Measurements from ENCODE around the gene C12orf43. TPM values are rescaled to one million over a fixed set of nuclear protein-coding genes. Genes with fewer than 3 reads are reported as not detected.

The C12orf43 gene
- total RNA-seq, 1 experiment from 2014 or later, result 11.3 TPM

DNA sequence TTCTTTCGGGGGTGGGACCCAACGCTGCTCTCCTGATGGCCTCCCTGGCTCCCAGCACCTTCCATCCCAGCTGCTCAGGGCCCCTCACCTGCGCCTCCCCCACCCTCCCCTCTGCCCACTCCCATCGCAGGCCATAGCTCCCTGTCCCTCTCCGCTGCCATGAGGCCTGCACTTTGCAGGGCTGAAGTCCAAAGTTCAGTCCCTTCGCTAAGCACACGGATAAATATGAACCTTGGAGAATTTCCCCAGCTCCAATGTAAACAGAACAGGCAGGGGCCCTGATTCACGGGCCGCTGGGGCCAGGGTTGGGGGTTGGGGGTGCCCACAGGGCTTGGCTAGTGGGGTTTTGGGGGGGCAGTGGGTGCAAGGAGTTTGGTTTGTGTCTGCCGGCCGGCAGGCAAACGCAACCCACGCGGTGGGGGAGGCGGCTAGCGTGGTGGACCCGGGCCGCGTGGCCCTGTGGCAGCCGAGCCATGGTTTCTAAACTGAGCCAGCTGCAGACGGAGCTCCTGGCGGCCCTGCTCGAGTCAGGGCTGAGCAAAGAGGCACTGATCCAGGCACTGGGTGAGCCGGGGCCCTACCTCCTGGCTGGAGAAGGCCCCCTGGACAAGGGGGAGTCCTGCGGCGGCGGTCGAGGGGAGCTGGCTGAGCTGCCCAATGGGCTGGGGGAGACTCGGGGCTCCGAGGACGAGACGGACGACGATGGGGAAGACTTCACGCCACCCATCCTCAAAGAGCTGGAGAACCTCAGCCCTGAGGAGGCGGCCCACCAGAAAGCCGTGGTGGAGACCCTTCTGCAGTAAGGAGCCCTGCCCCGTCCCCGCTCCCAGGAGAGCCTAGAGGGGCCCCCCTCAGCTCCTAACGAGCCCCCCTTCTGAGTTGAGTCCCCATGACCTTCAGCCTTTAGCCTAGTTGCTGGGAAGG is 37.7 kb downstream of the C12orf43 start, which contains the start of gene HNF1A:
Gene HNF1A, plus strand, starts transcription at position 248 of the 924 bp plus-strand sequence. Its CDS starts 226 bp downstream, at position 474.
- no peak for DNase-seq (ENCODE audit: low read depth)

DNA sequence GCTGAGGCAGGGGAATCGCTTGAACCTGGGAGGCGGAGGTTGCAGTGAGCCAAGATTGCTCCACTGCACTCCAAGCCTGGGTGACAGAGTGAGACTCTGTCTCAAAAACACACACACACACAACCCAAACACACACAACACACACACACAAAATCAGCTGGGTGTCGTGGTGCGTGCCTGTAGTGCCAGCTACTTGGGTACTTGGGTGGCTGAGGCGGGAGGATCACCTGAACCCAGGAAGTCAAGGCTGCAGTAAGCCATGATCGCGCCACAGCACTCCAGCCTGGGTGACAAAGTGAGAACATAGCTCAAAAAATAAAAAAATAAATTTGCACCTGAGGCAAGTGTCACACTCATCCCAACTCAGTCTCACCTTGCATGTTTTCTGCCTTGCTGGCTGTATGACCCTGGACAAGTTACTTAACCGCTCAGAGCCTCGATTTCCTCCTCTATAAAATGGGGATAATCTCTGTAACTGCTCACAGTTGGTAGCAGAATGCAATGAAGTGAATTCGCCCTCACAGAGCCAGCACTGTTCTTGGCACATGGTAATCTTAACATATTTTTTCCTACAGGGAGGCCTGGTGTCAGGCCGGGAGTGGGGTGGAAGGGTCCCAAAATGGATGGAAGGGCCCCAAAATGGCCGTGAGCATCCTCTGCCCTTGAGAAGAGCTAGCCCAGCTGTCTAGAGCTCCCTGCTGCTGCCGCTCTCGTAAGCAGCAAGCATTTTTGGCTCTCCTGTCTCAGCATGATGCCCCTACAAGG is 38.6 kb downstream of the C12orf43 start:
- no peak for DNase-seq (ENCODE audit: low read depth)

DNA sequence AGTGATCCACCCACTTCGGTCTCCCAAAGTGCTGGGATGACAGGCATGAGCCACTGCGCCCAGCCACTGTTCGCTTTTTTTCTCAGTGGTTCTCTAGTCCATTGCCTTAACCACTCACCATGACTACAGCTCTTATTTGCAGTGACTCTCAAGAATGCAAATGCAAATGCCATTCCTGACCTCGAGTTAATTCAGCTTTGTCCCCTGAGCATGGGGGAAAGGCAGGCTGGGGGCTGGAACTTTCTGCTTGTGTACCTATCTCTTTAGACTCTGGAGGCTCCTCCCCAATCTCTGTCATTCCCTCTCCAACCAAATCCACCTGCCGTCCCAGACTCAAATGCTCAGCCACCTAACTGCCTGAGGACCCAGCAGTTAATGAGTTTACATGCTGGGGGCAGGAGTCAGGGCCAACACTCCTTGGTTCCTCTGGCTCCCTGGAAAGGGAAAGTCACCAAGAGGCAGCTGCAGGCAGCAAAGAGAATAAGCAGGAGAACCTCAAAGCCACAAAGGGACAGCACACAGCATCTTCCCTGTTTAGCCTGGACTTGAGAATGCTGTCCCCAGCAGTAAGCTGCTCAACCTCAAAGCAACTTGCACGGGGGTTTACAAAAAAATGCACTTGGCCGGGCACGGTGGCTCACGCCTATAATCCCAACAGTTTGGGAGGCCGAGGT is 43.3 kb downstream of the C12orf43 start:
- no peak for DNase-seq (ENCODE audit: low read depth)

DNA sequence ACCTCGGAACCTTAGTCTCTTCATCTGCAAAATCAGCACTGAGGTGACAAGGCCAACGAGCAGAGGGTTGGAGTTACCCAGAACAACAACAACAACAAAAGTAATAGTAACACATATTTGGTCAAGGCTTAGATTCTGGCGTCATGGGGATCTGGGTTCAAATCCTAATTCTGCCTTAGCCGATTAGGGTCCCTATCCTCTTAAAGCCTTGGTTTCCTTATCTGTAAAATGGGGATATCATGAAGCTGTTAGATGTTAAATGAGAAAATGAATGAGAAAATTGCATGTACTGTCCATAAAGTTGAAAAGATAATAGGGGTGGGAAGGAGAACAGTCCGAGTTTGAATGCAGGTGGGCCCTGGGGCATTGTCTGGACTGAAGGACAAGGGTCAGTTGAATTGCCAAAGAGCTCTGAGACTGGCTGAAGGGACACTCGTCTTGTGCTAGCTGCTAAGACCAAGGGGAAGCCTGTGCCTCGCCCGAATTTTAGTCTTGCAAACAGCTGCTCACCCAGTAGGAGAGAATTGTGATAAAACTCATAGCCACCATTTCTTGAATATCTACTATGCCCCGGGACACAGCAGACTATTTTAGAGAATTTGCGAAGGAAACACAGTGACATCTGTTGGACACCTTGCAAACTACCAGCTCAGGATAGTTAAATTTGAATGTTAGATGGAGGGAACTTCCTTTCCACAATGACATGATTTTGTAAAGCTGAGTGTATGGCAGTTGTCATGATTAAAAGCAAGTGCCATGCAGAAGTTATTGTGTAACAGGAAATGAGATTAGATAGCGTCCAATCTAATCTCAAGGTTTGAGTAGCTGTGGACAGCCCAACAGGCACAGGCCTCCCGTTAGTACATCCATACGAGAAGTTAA is 44.7 kb downstream of the C12orf43 start:
- DNase-seq (ENCODE audit: low read depth), result peak; percentile 51

DNA sequence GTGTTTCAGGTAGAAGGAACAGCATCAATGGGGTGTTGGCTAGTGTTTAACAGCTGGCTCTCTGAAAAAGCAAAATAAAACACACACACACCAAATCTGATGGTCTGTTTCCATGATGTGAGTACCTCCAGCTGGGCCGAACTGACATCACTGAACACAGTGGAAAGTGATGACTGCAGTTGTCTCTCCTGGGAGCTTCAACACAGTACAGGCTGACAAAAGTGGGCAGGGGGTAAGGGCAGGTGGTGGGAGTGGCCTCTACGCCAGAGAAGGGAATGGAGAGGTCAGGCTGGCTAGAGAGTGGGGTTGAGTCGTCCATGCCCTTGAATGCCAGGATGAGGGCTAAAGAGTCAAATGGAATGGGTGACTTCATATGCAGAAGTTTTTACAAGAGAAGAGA is 46.0 kb downstream of the C12orf43 start:
- no peak for DNase-seq (ENCODE audit: low read depth)

DNA sequence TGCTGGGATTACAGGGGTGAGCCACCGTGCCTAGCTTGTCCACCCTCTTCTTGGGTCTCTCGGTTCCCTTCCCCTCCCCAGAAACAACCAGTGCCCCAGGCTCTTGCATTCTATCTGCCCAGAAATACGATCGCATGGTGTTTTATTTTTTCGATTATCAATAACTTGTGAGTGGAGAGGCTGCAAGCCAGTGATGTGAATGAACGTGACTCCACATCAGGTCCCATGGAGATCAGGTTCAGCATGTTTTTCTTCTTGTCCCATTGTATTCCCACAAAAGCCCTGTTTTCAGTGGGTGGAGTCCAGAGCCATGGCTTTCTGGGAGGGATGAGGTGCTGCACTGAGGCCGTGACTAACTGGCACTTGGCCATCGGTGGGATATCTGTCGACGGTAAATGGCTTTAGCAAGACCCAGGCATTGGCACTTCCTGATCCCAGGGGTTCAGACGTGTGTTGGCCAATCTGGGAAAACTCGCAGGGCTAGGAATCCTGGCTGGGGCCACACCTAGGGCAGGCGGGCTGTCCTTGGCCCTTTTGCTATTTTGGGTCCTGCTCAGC is 50.7 kb downstream of the C12orf43 start:
- DNase-seq (ENCODE audit: low read depth), result no peak

DNA sequence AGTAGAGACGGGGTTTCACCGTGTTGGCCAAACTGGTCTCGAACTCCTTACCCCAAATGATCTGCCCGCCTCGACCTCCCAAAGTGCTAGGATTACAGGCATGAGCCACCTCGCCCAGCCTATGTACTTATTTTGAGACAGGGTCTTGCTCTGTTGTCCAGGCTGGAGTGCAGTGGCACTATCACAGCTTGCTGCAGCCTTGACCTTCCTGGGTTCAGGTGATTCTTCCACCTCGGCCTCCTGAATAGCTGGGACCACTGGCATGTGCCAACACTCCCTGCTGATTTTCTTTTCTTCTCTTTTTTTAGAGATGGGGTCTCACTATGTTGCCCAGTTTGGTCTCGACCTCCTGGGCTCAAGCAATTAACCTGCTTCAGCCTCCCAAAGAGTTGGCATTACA is 52.0 kb downstream of the C12orf43 start:
- DNase-seq (ENCODE audit: low read depth), result no peak

DNA sequence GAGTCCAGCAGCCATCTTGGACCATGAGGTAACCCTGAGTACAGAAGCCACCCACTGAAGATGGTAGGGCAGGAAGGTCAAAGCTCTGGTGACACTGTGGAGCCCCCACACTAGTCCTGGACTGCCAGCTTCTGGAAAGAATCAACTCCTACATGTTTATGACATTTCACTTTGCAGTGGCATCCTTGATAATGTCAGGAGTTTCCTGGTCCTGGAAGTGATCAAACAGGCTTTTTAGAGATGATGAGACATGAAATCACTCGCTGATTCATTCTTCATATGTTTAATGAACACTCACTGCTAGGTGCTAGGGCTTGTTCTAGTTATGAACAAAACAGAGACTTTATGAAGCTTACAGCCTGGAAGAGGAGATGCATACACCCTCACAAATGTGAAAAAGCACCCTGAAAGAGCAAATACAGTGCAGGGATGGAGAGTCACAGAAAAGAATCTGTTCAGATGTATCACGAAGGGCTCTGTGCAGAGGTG is 53.7 kb downstream of the C12orf43 start:
- DNase-seq (ENCODE audit: low read depth), result no peak

DNA sequence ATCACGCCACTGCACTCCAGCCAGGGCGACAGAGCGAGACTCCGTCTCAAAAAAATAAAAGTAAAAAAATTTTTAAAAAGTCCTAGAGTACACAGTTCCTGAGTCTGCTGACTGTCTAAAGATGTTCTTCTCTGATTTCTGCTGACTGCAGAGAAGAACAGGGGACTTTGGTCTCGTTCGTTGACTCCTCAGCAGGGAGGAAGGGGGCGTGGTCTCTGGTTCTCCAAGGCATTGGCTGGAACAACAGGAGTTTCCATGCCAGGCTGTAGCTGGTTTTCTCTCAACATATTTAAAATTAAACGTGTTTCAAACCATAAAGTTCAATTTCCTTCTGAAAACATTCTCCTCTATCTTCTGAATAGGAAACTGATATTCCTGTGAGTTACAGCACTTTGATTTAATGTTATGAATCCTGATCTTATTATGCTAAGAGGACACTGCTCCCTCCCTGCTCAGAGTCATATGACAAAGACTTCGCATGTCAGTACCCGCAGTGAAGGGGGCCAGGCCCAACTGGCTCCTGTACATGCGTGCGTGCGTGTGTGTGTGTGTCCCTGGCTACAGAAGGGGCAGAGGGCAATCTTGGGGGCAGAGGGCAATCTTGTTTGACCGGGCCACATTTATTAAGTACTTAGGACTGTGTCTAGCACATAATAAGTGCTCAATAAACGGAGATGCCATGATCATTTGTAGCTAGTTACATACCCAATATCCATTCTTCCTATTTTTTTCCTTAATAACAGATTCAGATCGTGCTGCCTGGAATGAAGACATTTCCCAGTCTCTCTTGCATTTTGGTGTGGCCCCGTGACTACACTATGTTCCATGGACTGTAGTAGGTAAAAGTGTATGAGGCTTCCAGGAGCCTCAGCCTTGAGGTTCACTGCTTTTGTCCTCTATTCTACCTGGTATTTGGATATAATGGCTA is 54.4 kb downstream of the C12orf43 start:
- no peak for DNase-seq (ENCODE audit: low read depth)

DNA sequence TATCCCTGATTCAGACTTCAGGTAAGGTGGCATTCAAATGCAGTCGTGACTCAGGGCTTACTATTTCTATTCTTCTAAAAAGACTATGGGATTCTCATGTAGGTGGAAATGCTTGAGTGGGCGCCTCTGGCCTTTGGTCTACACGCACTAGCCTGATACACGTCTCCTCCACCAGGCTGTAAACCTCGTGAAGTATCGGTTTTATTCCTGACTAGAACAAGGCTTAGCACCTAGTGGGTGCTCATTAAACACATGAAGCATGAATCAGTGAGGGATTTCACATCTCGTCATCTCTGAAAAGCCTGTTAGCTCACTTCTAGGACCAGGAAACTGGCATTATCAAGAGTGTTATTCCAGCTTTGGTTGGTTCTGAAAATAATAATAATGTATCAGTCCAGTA is 55.6 kb downstream of the C12orf43 start:
- DNase-seq (ENCODE audit: low read depth), result no peak

DNA sequence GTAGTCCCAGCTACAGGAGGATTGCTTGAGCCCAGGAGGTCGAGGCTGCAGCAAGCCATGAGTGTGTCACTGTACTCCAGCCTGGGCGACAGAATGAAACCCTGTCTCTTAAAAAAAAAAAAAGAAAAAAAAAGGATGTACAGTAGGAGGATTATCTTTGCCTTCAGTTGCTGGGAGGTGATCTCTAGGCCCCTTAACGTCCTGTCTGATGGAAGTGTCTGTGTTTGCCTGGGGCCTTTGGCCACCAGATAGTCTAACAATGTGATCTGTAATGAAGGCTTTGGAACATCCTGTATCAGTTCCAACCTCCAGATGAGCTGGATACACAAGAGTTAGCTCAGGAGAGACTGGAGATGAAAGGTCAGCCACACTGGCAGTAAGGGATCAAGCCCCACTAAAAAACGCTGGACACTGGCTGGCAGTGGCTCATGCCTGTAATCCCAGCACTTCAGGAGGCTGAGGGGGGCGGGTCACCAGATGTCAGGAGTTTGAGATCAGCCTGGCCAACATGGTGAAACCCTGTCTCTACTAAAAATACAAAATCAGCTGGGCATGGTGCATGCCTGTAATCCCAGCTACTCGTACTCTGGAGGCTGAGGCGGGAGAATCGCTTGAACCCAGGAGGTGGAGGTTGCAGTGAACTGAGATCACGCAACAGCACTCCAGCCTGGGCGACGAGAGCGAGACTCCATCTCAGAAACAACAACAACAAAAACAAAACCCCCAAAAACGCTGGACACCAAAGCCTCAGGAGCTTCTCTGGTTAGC is 57.0 kb downstream of the C12orf43 start:
- DNase-seq (ENCODE audit: low read depth), result no peak

DNA sequence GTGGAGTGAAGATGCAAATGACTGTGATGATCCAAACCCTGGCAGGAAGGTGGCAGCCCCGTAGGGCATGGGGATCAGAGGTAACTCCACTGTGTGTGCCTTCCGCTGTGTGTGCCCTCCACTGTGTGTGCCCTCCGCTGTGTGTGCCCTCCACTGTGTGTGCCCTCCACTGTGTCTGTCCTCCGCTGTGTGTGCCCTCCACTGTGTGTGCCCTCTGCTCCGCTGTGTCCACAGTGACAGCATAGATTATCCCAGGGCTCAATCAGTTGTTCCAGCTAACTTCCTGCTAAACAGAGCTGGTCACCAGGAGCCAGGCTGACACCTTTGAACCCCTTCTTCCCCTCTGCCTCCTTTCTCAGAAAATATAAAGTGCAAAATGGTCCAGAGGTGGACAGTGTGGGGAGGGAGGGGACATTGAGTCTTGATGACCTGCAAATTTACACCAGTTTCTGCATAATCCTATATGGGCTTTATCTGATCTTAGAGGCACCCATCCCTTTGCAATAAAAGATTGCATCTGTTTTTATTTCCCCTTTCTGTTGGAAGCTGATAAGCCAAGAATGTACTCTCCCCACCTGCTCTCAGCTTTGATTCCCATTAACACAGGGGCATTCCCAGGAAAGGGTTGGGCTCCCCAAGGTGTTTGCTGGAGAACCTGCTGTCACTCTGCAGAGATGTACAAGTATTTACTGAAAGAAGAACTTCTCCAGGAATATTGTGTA is 59.5 kb downstream of the C12orf43 start:
- DNase-seq (ENCODE audit: low read depth), result no peak

DNA sequence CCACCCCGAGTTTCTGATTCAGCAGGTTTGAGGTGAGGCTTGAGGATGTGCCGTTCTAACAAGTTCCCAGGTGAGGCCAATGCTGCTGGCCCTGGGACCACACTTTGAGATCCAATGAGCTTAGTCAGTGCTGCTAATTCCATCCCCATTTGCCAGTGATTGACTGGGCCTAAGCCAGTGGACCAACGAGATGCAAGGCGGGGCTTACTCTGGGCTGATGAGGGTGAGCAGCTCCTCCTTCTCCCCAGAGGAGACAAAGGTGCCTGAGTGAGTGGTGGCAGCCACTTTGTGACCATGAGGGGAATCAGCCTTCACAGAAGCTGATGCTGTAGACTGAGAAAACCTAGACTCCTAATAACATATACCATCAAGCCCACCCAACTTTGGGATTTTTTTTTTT is 61.1 kb downstream of the C12orf43 start:
- no peak for DNase-seq (ENCODE audit: low read depth)

DNA sequence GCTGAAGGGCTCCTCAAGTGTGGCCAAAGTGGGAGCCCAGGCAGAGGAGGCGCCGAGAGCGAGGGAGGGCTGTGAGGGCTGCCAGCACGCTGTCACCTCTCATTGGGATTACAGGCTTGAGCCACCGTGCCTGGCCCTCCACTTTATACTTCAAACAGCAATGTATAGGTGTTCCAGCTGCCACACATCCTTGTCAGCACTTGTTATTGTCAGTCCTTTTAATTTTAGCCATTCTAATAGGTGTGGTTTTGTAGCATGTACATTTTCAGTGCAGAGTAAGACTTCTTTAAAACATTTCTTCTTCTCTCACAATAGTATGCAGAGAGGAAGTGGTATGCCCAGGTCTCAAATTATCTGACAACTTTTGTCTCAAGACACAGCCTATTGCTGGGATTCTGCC is 65.5 kb downstream of the C12orf43 start:
- DNase-seq (ENCODE audit: low read depth), result no peak
